ENCODE results near the gene CARS1.

CARS1 gene

GRCh38 chr11:3101921-3102640 lies 44.9 kb upstream of the CARS1 start:
- POLR2A ChIA-PET, result no interaction called here
- CTCF ChIA-PET, result no interaction called here
- TF ChIP-seq ARNT (IDR thresholded peaks at IDR 0.05) (no peak), BHLHE40 (IDR thresholded peaks at IDR 0.05; ENCODE audit: borderline replicate concordance) (no peak), SP1 (IDR thresholded peaks at IDR 0.05) (no peak), HDGF (IDR thresholded peaks at IDR 0.05; ENCODE audit: borderline replicate concordance) (no peak), ELF4 (IDR thresholded peaks at IDR 0.05) (no peak), L3MBTL2 (conservative IDR thresholded peaks at IDR 0.05) (no peak), CTBP1 (IDR thresholded peaks at IDR 0.05; ENCODE audit: borderline replicate concordance) (no peak), ZNF384 (IDR thresholded peaks at IDR 0.05) (no peak), FOXK2 (IDR thresholded peaks at IDR 0.05) (no peak), NFRKB (IDR thresholded peaks at IDR 0.05) (no peak), TARDBP (IDR thresholded peaks at IDR 0.05) (no peak), FOXA1 (IDR thresholded peaks at IDR 0.05) (no peak), FOXM1 (IDR thresholded peaks at IDR 0.05; ENCODE audit: borderline replicate concordance) (no peak), LEF1 (IDR thresholded peaks at IDR 0.05; ENCODE audit: borderline replicate concordance) (no peak)
- no peak for DNase-seq (ENCODE audit: extremely low spot score)

GRCh38 chr11:3099178-3099577 lies 42.0 kb upstream of the CARS1 start:
- ChIA-PET POLR2A (no interaction called here), CTCF (no interaction called here)
- no peak for DNase-seq (ENCODE audit: extremely low spot score)
- TF ChIP-seq L3MBTL2 (conservative IDR thresholded peaks at IDR 0.05) (no peak), PKNOX1 (IDR thresholded peaks at IDR 0.05) (no peak), FOXA1 (IDR thresholded peaks at IDR 0.05) (no peak), SUZ12 (IDR thresholded peaks at IDR 0.05) (no peak), LEF1 (IDR thresholded peaks at IDR 0.05; ENCODE audit: borderline replicate concordance) (no peak), ELF4 (IDR thresholded peaks at IDR 0.05) (no peak), TARDBP (IDR thresholded peaks at IDR 0.05) (no peak), ZNF384 (IDR thresholded peaks at IDR 0.05) (no peak), CTBP1 (IDR thresholded peaks at IDR 0.05; ENCODE audit: borderline replicate concordance) (no peak), NFRKB (IDR thresholded peaks at IDR 0.05) (no peak), HDGF (IDR thresholded peaks at IDR 0.05; ENCODE audit: borderline replicate concordance) (no peak)

GRCh38 chr11:3096909-3097530 lies 39.8 kb upstream of the CARS1 start:
- ChIA-PET CTCF (no interaction called here), POLR2A (no interaction called here)
- no peak for TF ChIP-seq L3MBTL2 (conservative IDR thresholded peaks at IDR 0.05)
- no peak for TF ChIP-seq SUZ12 (IDR thresholded peaks at IDR 0.05)
- DNase-seq (ENCODE audit: extremely low spot score), result no peak

- TF ChIP-seq FOXK2 (IDR thresholded peaks at IDR 0.05) (no peak), LEF1 (IDR thresholded peaks at IDR 0.05; ENCODE audit: borderline replicate concordance) (no peak), BHLHE40 (IDR thresholded peaks at IDR 0.05; ENCODE audit: borderline replicate concordance) (no peak), ZNF384 (IDR thresholded peaks at IDR 0.05) (no peak), HDGF (IDR thresholded peaks at IDR 0.05; ENCODE audit: borderline replicate concordance) (no peak), ELF4 (IDR thresholded peaks at IDR 0.05) (no peak), NFRKB (IDR thresholded peaks at IDR 0.05) (no peak), SP1 (IDR thresholded peaks at IDR 0.05) (no peak), L3MBTL2 (conservative IDR thresholded peaks at IDR 0.05) (no peak), FOXA1 (IDR thresholded peaks at IDR 0.05) (no peak), PKNOX1 (IDR thresholded peaks at IDR 0.05) (no peak), FOXM1 (IDR thresholded peaks at IDR 0.05; ENCODE audit: borderline replicate concordance) (no peak), TARDBP (IDR thresholded peaks at IDR 0.05) (no peak), ARNT (IDR thresholded peaks at IDR 0.05) (no peak)
- no peak for DNase-seq (ENCODE audit: extremely low spot score)
- CTCF ChIA-PET, result no interaction called here
- POLR2A ChIA-PET, result no interaction called here
Observed at GRCh38 chr11:3095712-3096361, 38.6 kb upstream of the CARS1 start.

- no peak for DNase-seq (ENCODE audit: extremely low spot score)
- CTCF ChIA-PET, result no interaction called here
- POLR2A ChIA-PET, result no interaction called here
- TF ChIP-seq L3MBTL2 (conservative IDR thresholded peaks at IDR 0.05), result no peak
- no peak for TF ChIP-seq HDGF (IDR thresholded peaks at IDR 0.05; ENCODE audit: borderline replicate concordance)
- TF ChIP-seq BHLHE40 (IDR thresholded peaks at IDR 0.05; ENCODE audit: borderline replicate concordance), result no peak
- TF ChIP-seq CTBP1 (IDR thresholded peaks at IDR 0.05; ENCODE audit: borderline replicate concordance), result no peak
- TF ChIP-seq ARNT (IDR thresholded peaks at IDR 0.05), result no peak
- TF ChIP-seq SUZ12 (IDR thresholded peaks at IDR 0.05), result no peak
- no peak for TF ChIP-seq FOXA1 (IDR thresholded peaks at IDR 0.05)
- no peak for TF ChIP-seq FOXK2 (IDR thresholded peaks at IDR 0.05)
- TF ChIP-seq ZNF384 (IDR thresholded peaks at IDR 0.05), result no peak
- no peak for TF ChIP-seq TARDBP (IDR thresholded peaks at IDR 0.05)
- no peak for TF ChIP-seq LEF1 (IDR thresholded peaks at IDR 0.05; ENCODE audit: borderline replicate concordance)
- TF ChIP-seq NFRKB (IDR thresholded peaks at IDR 0.05), result no peak
Observed at GRCh38 chr11:3094223-3094824, 37.1 kb upstream of the CARS1 start.
